ENCODE results near the gene ZWILCH. TPM values are rescaled to one million over a fixed set of nuclear protein-coding genes. Genes with fewer than 3 reads are reported as not detected.
A peak's percentile ranks its signal among the peaks of the same experiment; 100 is the strongest.

The ZWILCH gene
- total and polyA plus RNA-seq, 9 of the 15 experiments (the other 6 are each of a cell fraction or from before 2014, with no cell fraction given), result 32.8 to 94.2 (median 52.1) TPM

DNA sequence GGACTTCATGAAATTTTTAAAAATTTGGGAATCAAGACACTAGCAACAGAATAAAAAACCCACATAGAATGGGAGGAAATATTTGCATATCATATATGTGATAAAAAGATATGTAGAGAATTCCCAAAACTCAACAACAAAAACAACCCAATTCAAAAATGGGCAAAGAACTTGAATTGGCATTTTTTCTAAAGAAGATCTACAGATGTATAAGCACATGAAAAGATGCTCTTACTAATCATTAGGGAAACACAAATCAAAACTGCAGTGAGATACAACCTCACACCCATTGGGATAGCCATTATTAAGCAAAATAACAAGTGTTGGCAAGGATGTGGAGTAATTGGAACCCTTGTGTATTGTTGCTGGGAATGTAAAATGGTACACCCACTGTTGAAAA, 50.6 kb downstream of the ZWILCH start:
- POLR2A ChIA-PET, result no interaction called here
- in situ Hi-C loops (cut with MboI), result no loop called here
- no TSS peak for BruUV-seq (replicated peaks)

More for the DNA sequence above, 50.6 kb downstream of the ZWILCH start:
- Histone ChIP-seq H3K9me3 (replicated peaks; ENCODE audit: control insufficient read depth, insufficient read depth, low read depth, low read length) (no peaks in the 10 kb centered on the region), H3K9me1 (ENCODE audit: control insufficient read depth, insufficient read depth, low read length) (no peaks in the 10 kb centered on the region), H3K79me2 (ENCODE audit: control insufficient read depth, insufficient read depth, low read length) (no peaks in the 10 kb centered on the region), H3K9ac (ENCODE audit: insufficient read depth in 1 of 2, low read depth in 2 of 2, low read length in 2 of 2) (no peak overlapping the region), H3K27ac (ENCODE audit: extremely low read depth, low read depth, low read length) (no peak overlapping the region), H3K27me3 (ENCODE audit: control insufficient read depth in 2 of 2, insufficient read depth in 2 of 2, low read length in 2 of 2) (no peaks in the 10 kb centered on the region), H3K36me3 (ENCODE audit: control insufficient read depth, insufficient read depth, low read length) (peaks cover 6% of the 10 kb centered on the region; the same call in 2 of the 3 replicates), H3K4me3 (no peak overlapping the region), H2AFZ (ENCODE audit: low read depth, low read length) (no peak overlapping the region), H3K4me2 (ENCODE audit: insufficient read depth, low read length) (no peak overlapping the region), H3K4me1 (replicated peaks in 1 of 2; ENCODE audit: control insufficient read depth in 2 of 2, insufficient read depth in 2 of 2, low read length in 2 of 2) (peaks cover 0 to under 1% of the 10 kb centered on the region in 2 experiments; a peak in 2 of 5 replicates), H4K20me1 (replicated peaks; ENCODE audit: control insufficient read depth, insufficient read depth, low read length) (no peaks in the 10 kb centered on the region)
- TF ChIP-seq CBX2 (IDR thresholded peaks at IDR 0.05; ENCODE audit: insufficient read depth, low read length, poor library complexity, severe bottlenecking), result no peak
- no peak for TF ChIP-seq PHF20 (IDR thresholded peaks at IDR 0.05; ENCODE audit: partially characterized antibody)
- TF ChIP-seq HIVEP1 (CRISPR knock-in tag; IDR thresholded peaks at IDR 0.05), result no peak
- TF ChIP-seq EHMT2 (IDR thresholded peaks at IDR 0.05), result no peak
- TF ChIP-seq POLR3G (IDR thresholded peaks at IDR 0.05; ENCODE audit: extremely low read depth, insufficient read length, insufficient replicate concordance), result no peak
- peak in 1 of 2 experiments; percentile 97 for TF ChIP-seq AFF1 (IDR thresholded peaks at IDR 0.05; ENCODE audit: low read depth in 1 of 2, partially characterized antibody in 2 of 2)
- no peak for TF ChIP-seq SIN3A (IDR thresholded peaks at IDR 0.05; ENCODE audit: borderline replicate concordance in 2 of 2, control insufficient read depth in 1 of 2, low read depth in 2 of 2, low read length in 2 of 2)
- no peak for TF ChIP-seq COPS2 (conservative IDR thresholded peaks at IDR 0.05)
- no peak for TF ChIP-seq BACH1 (tag; IDR thresholded peaks at IDR 0.05)
- CTCF ChIA-PET (ENCODE audit: low intra/inter-chr PET ratio), result no interaction called here
- ATAC-seq (no peak), DNase-seq (ENCODE audit: extremely low read depth in 1 of 4, low spot score in 3 of 4) (no peak), FAIRE-seq (no peak)
- intact Hi-C loops (cut with micrococcal nuclease), result no loop called here
